GM21825 (cell line): ENCODE results near the gene PLEKHA7.
"Not testable (repeated sequence)": the region's sequence is repeated elsewhere in the genome, so short reads cannot be mapped to it uniquely, and the experiment has no call there.

Experiments
- ATAC-seq: cut with Tn5 transposase; IDR thresholded peaks from one replicate; pipeline ENCODE4 v1.9.1; 2021; ENCODE audit warnings: mild to moderate bottlenecking, moderate library complexity; ENCODE audit not compliant: unreplicated experiment

PLEKHA7 gene

DNA sequence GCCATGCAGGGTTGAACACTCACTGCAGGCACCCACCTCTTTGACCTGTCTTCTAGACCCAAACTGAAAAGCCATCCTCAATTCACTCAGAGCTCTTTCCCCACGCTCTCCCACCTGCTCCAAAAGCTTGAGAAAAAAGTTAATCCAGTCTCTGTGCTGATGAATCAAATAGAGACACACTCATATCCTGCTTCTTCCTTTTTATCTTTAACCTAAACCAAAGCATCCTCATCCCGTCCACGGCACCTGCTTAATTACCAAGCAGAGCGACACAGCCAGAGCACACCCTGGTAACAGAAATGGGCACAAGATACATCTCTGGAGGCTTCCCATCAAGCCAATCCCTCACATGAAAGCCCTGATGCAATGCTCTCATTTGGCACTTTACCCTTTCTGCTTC is 102.6 kb downstream of the PLEKHA7 start:
- no peak for ATAC-seq

DNA sequence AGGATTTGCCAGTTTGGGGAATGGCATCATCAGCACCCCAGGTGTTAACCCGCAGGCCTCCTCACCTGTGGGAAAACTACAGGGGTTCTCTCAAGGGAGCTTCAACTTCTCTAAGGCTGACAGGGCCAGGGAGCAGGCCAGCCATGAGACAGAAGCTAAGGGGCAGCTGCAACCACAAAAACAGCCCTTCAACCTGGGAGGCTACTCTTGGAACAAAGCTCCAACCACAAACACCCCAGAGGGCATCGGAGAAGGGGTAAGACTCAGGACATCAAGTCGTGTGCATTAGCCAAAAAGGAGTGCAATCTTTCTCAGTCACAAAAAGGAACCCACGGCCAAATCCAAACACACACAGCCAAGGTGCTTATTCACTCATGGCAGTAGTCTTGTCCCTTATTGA is 103.0 kb downstream of the PLEKHA7 start:
- ATAC-seq: no peak

DNA sequence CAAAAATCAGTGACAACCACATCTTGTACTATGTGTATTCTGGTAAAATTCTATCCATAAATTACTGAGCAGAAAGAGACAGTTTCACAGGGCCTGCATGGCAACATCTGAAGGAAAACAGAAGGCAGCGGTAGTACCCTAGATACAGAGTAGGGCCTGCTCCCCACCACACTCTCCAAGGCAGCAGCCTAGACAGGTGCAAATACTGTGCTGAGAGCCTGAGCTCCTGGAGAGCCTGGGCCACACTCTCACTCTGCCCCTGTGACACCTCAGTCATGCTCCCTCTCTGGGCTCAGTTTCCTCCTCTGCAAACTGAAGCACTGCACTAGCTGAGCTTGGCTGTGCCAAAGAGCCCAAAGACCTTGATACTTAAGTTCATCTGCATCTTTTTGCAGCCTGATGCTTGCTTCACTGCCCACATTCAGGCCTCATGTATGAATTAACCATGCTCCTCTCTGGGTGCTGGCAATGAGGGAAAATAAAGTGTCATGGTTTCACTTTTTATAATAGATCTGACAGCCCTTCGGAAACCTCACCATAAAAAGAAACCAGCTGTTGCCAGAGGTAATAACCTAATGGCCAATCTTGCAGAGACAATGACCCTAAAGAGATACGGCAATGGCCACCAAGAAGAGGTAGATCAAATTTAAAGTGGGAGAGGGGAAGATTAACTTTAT is 104.7 kb downstream of the PLEKHA7 start:
- peak; percentile 73 for ATAC-seq

DNA sequence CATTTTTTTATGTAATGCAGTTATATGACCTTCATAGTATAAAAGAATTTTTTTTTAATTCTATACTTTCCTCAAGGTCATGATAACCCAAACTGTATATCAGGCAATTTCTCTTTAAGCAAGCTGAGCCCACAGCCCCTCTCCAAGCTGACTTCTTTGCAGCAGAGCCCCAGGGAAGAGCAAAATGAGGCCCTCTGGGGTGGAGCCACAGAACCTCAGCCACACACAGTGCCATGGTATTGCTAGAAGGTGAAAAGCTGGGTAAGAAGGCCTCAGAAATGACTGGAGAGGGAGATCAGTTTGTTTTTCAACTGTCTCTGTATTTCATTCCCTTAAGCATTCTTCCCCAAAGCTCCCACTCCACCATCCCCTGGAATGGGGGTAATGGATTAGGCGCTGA is 108.8 kb downstream of the PLEKHA7 start:
- ATAC-seq: no peak

DNA sequence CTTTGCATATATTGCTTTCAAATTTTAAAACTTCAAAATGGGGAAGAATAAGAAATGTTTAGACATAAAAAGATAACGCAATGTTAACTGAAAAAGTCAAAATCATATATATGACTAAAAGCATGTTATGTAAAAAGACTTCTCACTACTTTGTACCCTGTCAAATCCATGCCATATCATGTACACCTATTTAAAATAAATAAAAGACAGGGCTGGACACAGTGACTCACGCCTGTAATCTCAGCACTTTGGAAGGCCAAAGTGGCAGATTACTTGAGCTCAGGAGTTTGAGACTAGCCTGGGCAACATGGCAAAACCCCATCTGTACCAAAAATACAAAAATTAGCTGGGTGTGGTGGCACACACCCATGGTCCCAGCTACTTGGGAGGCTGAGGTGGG is 109.5 kb downstream of the PLEKHA7 start:
- not testable (repeated sequence) for ATAC-seq

DNA sequence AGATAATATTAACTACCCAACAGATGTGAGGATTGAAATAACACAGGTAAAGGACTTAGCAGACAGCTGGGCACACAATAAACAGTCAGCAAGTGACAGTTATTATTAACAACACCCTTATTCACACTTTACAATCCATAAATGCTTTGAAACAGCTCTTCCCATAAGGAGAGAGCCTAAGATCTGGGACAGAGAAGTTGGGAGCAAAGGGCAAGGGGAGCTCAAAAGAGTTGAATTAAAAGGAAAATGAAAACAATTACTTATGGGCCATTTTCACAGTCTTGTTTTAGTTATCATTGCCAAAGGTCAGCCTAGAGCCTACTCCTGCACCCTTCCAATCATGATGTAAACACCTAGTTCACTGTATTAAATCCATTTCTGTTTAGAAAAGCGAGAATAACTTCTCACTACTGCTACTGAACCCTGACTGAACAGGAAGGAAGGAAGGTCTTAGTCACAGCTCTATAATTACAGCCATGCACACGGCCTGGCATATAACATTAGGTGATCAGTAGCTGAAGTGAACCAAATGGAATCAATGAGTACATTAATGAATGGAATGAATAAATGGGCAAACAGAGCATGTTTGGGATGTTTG is 111.3 kb downstream of the PLEKHA7 start:
- ATAC-seq: peak; percentile 80

DNA sequence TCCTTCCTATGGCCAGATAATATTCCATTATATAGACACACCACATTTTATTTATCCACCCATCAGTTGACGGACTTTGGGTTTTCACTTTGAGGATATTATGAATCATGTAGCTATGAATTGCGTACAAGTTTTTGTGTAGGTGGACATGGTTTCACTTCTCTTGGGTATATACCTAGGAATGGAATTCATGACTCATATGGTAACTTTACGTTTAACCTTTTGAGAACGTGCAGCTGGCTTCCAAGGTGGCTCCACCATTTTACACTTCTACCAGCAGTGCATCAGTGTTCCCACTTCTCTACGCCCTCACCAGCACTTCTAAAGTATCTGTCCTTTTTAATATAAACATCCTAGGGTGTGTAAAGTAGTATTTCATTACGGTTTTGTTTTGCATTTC is 112.0 kb downstream of the PLEKHA7 start:
- ATAC-seq: peak; percentile 74

DNA sequence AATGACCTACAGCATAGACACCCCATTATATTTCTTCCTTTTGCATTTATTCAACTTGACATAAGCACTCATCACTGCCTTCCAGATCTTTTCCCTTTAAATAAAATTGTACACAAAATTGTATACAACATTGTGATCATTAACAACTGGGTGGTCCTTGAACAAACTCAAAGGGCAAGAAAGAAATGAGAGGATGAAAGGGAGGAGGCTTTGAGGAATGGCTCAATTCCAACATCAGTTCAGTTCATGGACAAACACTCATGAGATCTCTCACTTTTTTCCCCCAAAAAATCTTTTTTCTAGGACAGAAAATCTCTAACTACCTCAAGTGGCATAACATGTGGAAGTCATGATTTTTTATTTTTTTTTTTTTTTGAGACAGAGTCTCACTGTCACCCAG is 113.7 kb downstream of the PLEKHA7 start:
- no peak for ATAC-seq

DNA sequence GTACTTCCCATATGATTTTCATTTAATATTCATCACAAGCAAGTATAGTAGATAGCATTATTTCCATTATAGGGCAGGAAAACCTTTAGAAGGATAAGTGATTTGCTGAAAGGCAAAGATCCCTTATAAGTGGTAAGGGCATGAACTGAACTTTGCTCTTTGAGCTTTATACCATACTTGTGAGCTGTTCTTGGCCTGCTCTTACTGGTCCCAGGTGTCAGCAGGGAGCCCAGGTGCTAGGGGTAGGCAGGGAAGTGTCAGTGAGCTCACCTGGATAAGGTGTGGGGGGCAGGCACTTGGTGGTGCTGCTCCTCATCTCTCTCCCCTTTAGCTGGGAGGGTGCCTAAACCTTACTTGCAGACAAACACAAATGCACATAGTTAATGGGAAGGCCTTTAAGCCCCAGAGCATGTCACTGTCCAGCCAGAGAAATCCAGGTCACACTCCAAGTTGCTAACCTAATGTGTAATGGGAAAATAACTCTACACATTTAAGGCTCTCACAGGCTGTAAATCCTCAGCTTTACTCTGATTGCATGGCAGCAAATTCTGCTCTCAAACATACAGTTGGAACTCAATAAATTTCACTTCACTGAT is 114.4 kb downstream of the PLEKHA7 start:
- no peak for ATAC-seq

DNA sequence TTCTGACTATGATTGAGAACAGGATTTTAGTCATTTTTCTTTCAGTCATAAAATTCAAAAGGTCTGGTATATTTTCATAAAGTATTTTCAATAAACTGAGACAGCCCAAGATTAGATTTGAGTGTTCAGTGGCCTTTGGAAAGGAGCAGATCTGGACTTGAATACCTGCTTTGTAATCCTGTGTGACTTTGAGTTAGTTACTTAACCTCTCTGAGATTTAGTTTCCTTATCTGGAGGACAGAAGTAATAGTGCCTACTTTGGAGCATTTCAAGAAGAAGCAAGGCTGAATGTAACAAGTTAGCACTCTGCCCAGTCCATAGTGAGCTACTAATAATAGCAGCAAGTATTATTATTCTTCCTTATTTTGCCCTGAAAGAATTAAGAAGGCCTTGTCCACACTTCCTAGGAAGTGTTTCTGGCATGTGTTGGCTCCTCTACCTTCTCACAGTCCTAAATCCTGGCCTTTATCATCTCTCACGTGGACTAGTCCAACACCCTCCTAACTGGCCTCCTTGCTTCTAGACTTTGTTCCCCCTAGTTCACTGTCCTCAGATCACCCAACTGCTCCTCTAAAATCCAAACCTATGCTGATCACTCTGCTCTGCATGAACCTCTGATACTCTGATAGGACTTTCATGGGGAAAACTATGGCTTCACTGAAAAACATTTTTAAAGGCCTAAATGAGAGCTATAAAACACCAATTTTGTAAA is 115.8 kb downstream of the PLEKHA7 start:
- no peak for ATAC-seq

DNA sequence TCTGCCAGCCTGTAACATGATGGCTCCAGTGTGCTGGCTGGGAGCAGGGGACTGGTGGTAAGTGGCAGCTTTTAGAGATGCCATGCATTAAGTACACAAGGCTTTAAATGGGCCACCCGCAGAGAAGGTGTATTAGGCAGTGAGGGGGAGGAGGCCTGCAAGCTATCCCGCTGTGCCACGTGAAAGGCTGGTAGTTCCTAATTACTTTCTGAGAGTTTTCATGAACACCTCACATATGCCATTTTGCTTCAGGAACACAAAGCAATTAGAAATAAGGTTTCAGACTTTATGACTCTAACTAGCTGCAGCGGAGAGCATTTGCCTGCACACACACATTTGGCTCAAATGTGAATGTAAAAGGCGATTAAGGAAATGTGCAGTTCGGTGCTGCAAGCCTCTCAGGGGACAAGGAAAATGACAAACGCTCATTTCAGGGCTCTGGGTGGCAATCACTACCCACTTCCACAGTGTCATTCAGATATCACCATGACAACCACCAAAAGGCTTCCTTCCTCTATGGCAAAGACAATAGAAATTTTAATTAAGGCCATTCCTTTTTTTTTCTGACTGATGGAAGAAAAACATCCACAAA is 116.6 kb downstream of the PLEKHA7 start:
- no peak for ATAC-seq

DNA sequence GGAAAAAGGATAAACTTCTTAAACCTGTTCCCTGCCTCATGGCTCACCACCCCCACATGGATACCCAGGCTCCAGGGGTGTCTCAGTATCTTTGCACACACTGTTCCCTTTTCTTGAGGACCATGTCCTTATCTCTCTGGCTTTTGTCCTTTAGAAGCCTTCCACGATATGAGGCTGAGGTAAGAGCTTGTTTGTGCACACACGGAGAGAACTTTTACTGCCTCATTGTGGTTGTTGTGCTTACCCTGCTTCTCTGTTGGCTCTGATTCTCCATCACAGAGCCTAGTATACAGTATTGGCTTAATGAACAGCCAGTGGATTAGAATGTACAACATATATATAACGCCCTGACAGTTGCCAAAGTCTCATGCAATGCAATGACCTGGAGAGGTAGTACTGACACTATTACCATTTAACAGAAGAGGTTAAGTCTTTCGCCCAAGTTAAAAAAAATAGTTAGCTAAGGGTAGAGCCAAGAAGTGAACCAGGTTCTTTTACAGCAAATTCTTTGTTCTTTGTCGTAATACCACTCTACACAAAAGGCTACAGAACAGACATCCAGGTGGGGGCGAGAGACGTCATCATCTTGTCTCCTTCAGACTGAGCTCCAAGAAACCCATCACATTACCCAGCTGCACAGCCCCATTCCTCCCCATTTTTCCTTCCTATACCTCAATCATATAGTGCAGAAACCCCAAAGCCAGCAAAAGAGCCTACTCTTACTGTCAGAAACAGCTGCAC is 117.3 kb downstream of the PLEKHA7 start:
- no peak for ATAC-seq

DNA sequence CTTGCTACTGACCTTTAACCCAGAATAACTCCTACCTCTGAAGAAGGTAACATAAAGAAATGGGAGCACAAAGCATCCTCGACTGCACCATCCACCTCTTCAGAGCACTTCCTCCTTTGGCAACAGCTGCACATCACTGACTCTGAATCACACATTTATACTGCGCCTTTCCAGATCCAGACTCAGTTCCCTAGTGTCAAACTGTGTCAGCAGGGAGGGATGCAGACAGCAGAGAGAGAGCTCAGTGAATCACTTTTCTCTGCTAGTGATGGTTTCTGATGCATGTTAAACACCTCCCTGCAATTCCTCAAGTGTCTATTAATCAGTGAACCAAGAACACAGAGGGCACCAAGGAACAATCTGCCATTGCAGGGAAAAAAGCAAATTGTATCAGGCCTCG is 118.9 kb downstream of the PLEKHA7 start:
- ATAC-seq: no peak

DNA sequence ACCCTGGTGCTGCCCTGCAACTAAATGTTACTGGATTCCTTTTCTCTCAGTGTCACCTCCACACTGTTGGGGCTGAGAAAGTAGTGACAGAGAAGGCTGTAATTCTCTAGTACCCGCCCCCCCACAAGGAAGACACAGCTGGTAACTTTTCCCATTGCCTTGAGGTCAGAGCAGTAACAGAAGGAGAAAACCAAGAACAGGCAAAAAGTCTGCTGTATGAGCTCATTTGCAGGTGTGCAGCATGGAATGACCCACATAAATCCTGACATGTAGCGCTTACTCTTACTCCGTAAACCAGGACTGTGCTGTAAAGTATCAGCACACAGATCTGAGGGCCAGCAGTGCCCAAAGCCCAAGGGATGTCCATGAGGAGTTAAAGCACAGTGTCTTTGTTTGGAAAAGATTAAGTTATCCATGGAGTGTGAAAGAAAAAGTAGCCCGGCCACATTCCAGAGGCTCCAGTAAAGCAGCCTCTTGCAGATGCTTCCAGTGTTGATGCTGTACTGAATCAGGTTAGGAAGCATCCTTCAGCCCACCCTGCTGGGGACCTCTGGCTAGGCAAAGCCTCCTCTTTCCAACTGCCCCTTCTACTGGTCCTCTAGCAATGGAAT is 120.7 kb downstream of the PLEKHA7 start:
- ATAC-seq: no peak

DNA sequence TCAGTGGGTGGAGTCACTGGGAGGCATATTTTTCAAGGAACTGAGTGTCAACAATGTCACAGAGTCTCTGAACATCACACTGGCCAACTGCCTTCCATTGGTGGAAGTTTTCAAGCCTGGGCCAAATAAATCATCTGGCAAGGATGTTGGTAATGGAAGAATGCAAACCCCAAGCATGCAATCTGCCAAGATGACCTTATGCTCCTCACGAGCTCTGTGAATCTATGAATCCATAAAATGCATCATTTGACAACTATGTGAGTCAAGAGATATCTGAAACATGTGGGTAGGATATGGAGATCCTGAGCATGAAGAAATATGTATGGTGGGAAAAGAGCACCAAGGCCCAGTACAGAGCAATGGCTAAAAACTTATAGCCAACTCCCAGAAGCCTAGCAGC is 122.2 kb downstream of the PLEKHA7 start:
- ATAC-seq: no peak

DNA sequence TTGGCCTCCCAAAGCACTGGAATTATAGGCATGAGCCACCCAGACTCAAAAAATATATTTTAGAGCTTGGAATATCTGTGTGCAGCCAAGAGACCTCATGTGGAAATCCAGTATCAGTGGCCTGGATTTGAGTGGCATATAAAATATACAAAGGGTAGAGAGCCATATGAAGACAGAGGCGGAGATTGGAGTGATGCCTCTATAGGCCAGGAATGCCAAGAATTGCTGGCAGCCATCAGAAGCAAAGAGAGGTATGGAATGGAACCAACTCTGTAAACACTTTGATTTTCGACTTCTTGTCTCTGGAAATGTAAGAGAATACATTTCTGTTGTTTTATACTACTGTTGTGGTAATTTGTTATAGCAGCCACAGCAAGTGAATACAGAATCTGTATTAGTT is 123.0 kb downstream of the PLEKHA7 start:
- ATAC-seq: no peak

DNA sequence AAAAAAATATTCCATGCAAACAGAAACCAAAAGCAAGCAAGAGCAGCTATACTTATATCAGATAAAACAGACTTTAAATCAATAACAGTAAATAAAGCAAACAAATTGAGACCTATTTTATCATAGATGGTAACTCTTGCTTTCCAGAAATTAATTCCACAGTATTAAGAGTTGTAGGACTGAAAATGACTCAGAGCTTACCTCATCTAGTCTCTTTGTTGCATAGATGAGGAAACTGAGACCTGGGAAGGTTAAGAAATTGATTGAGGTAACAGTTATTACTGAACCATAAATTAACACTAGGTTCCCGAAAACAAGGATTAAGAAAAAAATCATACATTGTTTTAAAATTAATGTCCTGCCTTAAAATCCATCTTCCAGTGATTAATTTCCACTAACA is 123.8 kb downstream of the PLEKHA7 start:
- ATAC-seq: no peak

DNA sequence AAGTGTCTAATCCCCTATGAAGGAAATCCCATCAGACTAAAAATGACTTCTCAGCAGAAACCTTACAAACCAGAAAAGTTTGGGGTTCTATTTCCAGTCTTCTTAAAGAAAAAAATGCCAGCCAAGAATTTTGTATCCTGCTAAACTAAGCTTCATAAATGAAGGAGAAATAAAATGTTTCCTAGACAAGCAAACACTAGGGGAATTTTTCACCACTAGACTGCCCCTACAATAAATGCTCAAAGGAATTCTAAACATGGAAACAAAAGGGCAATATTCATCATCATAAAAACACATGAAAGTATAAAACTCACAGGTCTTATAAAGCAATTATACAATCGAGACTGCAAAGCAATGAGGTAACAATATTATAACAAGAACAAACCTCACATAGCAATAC is 124.3 kb downstream of the PLEKHA7 start:
- no peak for ATAC-seq

DNA sequence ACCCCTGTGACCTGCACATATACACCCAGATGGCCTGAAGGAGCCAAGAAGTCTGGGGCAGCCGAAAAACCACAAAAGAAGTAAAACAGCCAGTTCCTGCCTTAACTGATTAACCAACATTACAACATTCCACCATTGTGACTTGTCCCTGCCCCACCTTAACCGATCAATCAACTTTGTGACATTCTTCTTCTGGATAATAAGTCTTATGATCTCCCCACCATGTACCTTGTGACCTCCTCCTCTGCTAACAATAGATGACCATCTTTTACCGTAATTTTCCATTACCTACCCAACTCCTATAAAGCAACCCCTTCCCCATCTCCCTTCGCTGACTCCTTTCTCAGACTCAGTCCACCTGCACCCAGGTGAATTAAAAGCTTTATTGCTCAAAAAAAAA is 125.2 kb downstream of the PLEKHA7 start:
- not testable (repeated sequence) for ATAC-seq

DNA sequence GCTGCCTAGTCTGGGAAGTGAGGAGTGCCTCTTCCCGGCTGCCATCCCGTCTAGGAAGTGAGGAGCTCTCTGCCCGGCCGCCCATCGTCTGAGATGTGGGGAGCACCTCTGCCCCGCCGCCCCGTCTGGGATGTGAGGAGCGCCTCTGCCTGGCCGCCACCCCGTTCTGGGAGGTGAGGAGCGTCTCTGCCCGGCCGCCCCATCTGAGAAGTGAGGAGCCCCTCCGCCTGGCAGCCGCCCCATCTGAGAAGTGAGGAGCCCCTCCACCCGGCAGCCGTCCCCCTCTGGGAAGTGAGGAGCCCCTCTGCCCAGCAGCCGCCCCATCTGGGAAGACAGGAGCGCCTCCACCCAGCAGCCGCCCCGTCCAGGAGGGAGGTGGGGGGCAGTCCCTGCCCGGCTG is 126.3 kb downstream of the PLEKHA7 start:
- not testable (repeated sequence) for ATAC-seq
